B cell (primary cell): ENCODE results near the gene SLC25A4. TPM values are rescaled to one million over a fixed set of nuclear protein-coding genes. Genes with fewer than 3 reads are reported as not detected.

Experiments
- ATAC-seq: fragments of 200-7000 bp; cut with Tn5 transposase; one replicate; pipeline ENCODE4 v1.10.0; 2021; ENCODE audit warnings: low read depth, mild to moderate bottlenecking, moderate number of reproducible peaks, moderate library complexity
- CTCF ChIA-PET: fragments of 350-600 bp; sonication (Branson Sonifier 250); formaldehyde crosslinking; loops from one replicate; lab custom pipeline; 2021; ENCODE audit warnings: antibody characterized with exemption, inconsistent platforms; lab: Charles Lee
- POLR2A ChIA-PET: fragments of 350-600 bp; sonication (Branson Sonifier 250); formaldehyde crosslinking; loops from one replicate; lab custom pipeline; 2021; ENCODE audit warnings: antibody characterized with exemption; lab: Charles Lee
- DNase-seq: peaks from one replicate; pipeline ENCODE4 v3.0.0; 2013
- H2AFZ ChIP-seq: 2 replicates; pipeline ENCODE4 v1.6.1; 2012; ENCODE audit warnings: mild to moderate bottlenecking, low read depth, low read length; ENCODE audit not compliant: insufficient read depth, poor library complexity, severe bottlenecking
- H3K27ac ChIP-seq, 2 donors: 1 replicate in 1 of 2; 2 replicates in 1 of 2; pipeline ENCODE4 v1.5.1; 2012 to 2013; ENCODE audit warnings: low read length in 2 of 2, mild to moderate bottlenecking in 2 of 2, moderate library complexity in 1 of 2
- H3K27me3 ChIP-seq, 4 experiments: fragments of 200-600 bp in 1 of 4; sonication (generic) in 1 of 4; replicated peaks in 1 of 4; 1 replicate in 2 of 4; 2 replicates in 2 of 4; pipeline versions ENCODE4 v1.6.1 to v1.7.0; 2013 to 2016; ENCODE audit warnings: low read length in 3 of 4, mild to moderate bottlenecking in 2 of 4, mixed read lengths in 1 of 4, moderate library complexity in 1 of 4; ENCODE audit not compliant: insufficient read depth in 4 of 4, control insufficient read depth in 3 of 4; ENCODE audit errors: control extremely low read depth in 1 of 4
- H3K36me3 ChIP-seq, 2 experiments: replicated peaks in 1 of 2; 1 replicate in 1 of 2; 2 replicates in 1 of 2; pipeline versions ENCODE4 v1.6.1 to v1.7.1; 2013; ENCODE audit warnings: low read length in 1 of 2; ENCODE audit not compliant: insufficient read depth in 2 of 2, control insufficient read depth in 1 of 2; ENCODE audit errors: control extremely low read depth in 1 of 2, extremely low read depth in 1 of 2
- H3K4me1 ChIP-seq, 2 donors: fragments of 200-600 bp in 1 of 2; sonication (generic) in 1 of 2; 1 replicate in 1 of 2; 2 replicates in 1 of 2; pipeline versions ENCODE4 v1.5.1 to v1.6.1; 2013 to 2017; ENCODE audit warnings: low read length in 2 of 2; ENCODE audit not compliant: control insufficient read depth in 2 of 2, insufficient read depth in 2 of 2
- H3K4me2 ChIP-seq: replicated peaks from 2 replicates; pipeline ENCODE3; 2012; ENCODE audit warnings: mild to moderate bottlenecking, low read depth, low read length; ENCODE audit not compliant: poor library complexity, severe bottlenecking
- H3K4me3 ChIP-seq, 5 experiments: fragments of 200-600 bp in 1 of 5; sonication (generic) in 1 of 5; 1 replicate in 3 of 5; 2 replicates in 2 of 5; pipeline versions ENCODE4 v1.5.1 to v1.7.0; 2011 to 2016; ENCODE audit warnings: low read length in 4 of 5, mild to moderate bottlenecking in 4 of 5, low read depth in 2 of 5, control low read depth in 1 of 5, moderate library complexity in 1 of 5; ENCODE audit not compliant: insufficient read depth in 1 of 5; ENCODE audit errors: control extremely low read depth in 1 of 5, extremely low read depth in 1 of 5
- H3K79me2 ChIP-seq: fragments of 200-600 bp; sonication (generic); one replicate; pipeline ENCODE4 v1.6.0; 2016; ENCODE audit warnings: low read length; ENCODE audit not compliant: control insufficient read depth, insufficient read depth
- H3K9ac ChIP-seq: fragments of 200-600 bp; sonication (generic); 2 replicates; pipeline ENCODE4 v1.6.1; 2017; ENCODE audit warnings: mild to moderate bottlenecking, low read length, moderate library complexity
- H3K9me3 ChIP-seq, 3 donors: one replicate each; pipeline versions ENCODE4 v1.6.1 to v1.7.1; 2013; ENCODE audit warnings: low read length in 2 of 3; ENCODE audit not compliant: control insufficient read depth in 2 of 3, insufficient read depth in 1 of 3; ENCODE audit errors: control extremely low read depth in 1 of 3
- H4K20me1 ChIP-seq: 2 replicates; pipeline ENCODE4 v1.6.0; 2012; ENCODE audit warnings: mild to moderate bottlenecking, low read length; ENCODE audit not compliant: insufficient read depth, control insufficient read depth, poor library complexity, severe bottlenecking
- H3K27ac Mint-ChIP-seq: one replicate; pipeline ENCODE4 v1.8.0; 2021; ENCODE audit warnings: mixed read lengths
- H3K27me3 Mint-ChIP-seq: one replicate; pipeline ENCODE4 v1.8.0; 2021; ENCODE audit warnings: mixed read lengths
- H3K4me1 Mint-ChIP-seq: one replicate; pipeline ENCODE4 v1.8.0; 2021; ENCODE audit warnings: mixed read lengths
- H3K4me3 Mint-ChIP-seq: one replicate; pipeline ENCODE4 v1.8.0; 2021; ENCODE audit warnings: mixed read lengths
- H3K9me3 Mint-ChIP-seq: one replicate; pipeline ENCODE4 v1.8.0; 2022; ENCODE audit warnings: mixed read lengths; ENCODE audit not compliant: insufficient read depth
- EZH2 ChIP-seq: IDR thresholded peaks from 2 replicates; pipeline ENCODE4 v1.6.1; 2012; ENCODE audit warnings: borderline replicate concordance, low read depth, mild to moderate bottlenecking, moderate library complexity, low read length; ENCODE audit not compliant: insufficient read depth, poor library complexity, severe bottlenecking
- WGBS: methylation state at CpG from one replicate; pipeline ENCODE4 v1.1.5; 2013; ENCODE audit warnings: missing lambda C conversion rate; ENCODE audit not compliant: insufficient coverage; 5-methylcytosine and 5-hydroxymethylcytosine counted together
- intact Hi-C: fragments of 100-400 bp; cut with micrococcal nuclease; formaldehyde crosslinking; loops from one replicate; pipeline ENCODE4 v1.10.0; 2022
- polyA minus RNA-seq: library from RNA; depleted of rRNA, polyadenylated mRNA; stranded (reverse); fragments of >200 nt; gene quantifications from 2 replicates; pipeline ENCODE4 v1.2.3, GENCODE V29; 2012
- polyA plus RNA-seq: library from polyadenylated mRNA; depleted of rRNA; stranded (reverse); fragments of >200 nt; gene quantifications from 2 replicates; pipeline ENCODE4 v1.2.3, GENCODE V29; 2012
- total RNA-seq, 2 donors: library from RNA; stranded (reverse); fragments of 120-200 nt in 1 of 2; gene quantifications; 1 replicate in 1 of 2; 2 replicates in 1 of 2; pipeline versions ENCODE4 v1.2.3 to v1.2.4, GENCODE V29; 2013 to 2022
- TF ChIP-seq, protein P1 (sequence below): fragments of 200-600 bp; IDR thresholded peaks from one replicate; pipeline ENCODE4 v1.8.0; 2022; ENCODE audit warnings: antibody characterized with exemption, mild to moderate bottlenecking

The SLC25A4 gene
- total RNA-seq (7.3 and 8.2 TPM in 2 replicates), polyA plus RNA-seq (11.7 and 13.0 TPM in 2 replicates), polyA minus RNA-seq (5.0 and 8.8 TPM in 2 replicates)
- total RNA-seq (2013): 11.2 TPM

DNA sequence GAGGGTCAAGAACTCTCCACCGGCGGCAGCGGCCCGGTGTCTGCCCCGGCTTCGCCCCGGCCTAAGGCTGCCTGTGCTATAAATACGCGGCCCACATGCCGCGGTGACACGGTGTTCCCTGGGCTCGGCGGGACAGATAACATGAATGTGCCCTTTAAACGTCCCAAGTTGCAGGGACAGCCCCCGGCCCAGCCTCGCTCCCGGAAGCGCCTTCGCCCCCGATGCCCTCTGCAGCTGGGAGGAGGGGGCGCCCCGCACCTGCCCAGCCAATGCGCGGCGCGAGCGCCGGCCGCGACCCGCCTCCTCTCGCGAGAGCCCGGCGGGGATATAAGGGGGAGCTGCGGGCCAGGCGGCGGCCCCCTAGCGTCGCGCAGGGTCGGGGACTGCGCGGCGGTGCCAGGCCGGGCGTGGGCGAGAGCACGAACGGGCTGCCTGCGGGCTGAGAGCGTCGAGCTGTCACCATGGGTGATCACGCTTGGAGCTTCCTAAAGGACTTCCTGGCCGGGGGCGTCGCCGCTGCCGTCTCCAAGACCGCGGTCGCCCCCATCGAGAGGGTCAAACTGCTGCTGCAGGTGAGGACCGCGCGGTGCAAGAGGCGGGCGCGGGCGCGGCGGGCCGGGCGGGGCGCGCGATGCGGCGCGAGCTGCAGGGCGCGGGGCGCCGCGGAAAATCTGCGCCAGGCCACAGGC is at the start of gene SLC25A4:
SLC25A4 (plus strand) TSS at position 355 of the 689 bp plus-strand sequence; CDS start at position 462, 107 bp downstream.
- Histone ChIP-seq H3K27ac (peak within 1 kb of the TSS; percentile 66 to 76), H3K9ac (peak within 1 kb of the TSS; percentile 74), H3K4me3 (peak within 1 kb of the TSS; percentile 55 to 83 (median 81)), H3K4me1 (peaks cover 13% of the 10 kb centered on the region in 2 donors), H4K20me1 (no peaks in the 10 kb centered on the region), H2AFZ (peak within 1 kb of the TSS; percentile 96), H3K36me3 (peaks cover 0 to 8% of the 10 kb centered on the region in 2 experiments), H3K4me2 (peak within 1 kb of the TSS; percentile 95), H3K9me3 (no peaks in the 10 kb centered on the region), H3K27me3 (peaks cover 0 to 4% (median 0%) of the 10 kb centered on the region in 4 experiments), H3K79me2 (no peaks in the 10 kb centered on the region)
- Mint-ChIP-seq H3K27me3 (peaks cover 8% of the 10 kb centered on the region), H3K4me1 (peaks cover 15% of the 10 kb centered on the region), H3K27ac (peak within 1 kb of the TSS; percentile 90), H3K9me3 (no peaks in the 10 kb centered on the region), H3K4me3 (peak within 1 kb of the TSS; percentile 97)
- WGBS: under 1% methylated on average over 87 of the region's 87 CpGs
- ATAC-seq: peak; percentile 98
- CTCF ChIA-PET: interaction anchor here (0.7 to 2.3 kb wide), 15 partner anchors 8 to 454 kb away, joined by 3 to 16 read pairs (median 4); partner anchors contain the start of genes CENPU and UFSP2
- DNase-seq: peak; percentile 94
- no peak for TF ChIP-seq EZH2
- TF ChIP-seq, protein P1, sequence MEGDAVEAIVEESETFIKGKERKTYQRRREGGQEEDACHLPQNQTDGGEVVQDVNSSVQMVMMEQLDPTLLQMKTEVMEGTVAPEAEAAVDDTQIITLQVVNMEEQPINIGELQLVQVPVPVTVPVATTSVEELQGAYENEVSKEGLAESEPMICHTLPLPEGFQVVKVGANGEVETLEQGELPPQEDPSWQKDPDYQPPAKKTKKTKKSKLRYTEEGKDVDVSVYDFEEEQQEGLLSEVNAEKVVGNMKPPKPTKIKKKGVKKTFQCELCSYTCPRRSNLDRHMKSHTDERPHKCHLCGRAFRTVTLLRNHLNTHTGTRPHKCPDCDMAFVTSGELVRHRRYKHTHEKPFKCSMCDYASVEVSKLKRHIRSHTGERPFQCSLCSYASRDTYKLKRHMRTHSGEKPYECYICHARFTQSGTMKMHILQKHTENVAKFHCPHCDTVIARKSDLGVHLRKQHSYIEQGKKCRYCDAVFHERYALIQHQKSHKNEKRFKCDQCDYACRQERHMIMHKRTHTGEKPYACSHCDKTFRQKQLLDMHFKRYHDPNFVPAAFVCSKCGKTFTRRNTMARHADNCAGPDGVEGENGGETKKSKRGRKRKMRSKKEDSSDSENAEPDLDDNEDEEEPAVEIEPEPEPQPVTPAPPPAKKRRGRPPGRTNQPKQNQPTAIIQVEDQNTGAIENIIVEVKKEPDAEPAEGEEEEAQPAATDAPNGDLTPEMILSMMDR: peak; percentile 76
- POLR2A ChIA-PET: interaction anchor here (0.6 to 1.2 kb wide), 4 partner anchors 9 to 409 kb away, joined by 3 to 4 read pairs (median 4); partner anchors contain the start of gene SNX25
- intact Hi-C loops: loop anchor here (1.0 to 10.0 kb wide), 12 partner anchors 39 to 1641 kb away; partner anchors contain the start of genes ACSL1, ANKRD37, CASP3 and CCDC110

DNA sequence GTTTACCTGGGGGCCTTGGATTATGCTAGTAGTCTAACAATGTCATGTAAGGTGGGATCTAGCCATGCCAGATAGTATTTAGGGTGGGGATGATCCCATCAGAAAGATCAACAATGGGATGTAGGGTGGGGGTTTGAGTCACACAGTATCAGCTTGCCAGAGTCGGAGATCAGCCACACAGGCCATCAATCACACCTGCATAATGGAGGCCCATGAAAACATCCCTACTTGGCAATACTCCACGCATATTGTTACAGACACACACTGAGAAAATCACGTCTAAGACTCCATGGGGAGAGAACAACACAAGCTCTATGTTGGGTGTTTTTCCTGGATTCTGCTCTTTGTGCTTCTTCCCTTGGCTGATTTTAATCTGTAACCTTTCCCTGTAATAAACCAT is 49.5 kb upstream of the SLC25A4 start:
- intact Hi-C loops: loop anchor here (2.0 kb wide), 1 partner anchor 53 kb away; no protein-coding TSS in a partner anchor

More for the DNA sequence above, 49.5 kb upstream of the SLC25A4 start:
- Histone ChIP-seq H3K9ac (no peak overlapping the region), H3K4me1 (no peaks in the 10 kb centered on the region), H4K20me1 (no peaks in the 10 kb centered on the region), H3K4me2 (no peak overlapping the region), H2AFZ (no peak overlapping the region), H3K4me3 (no peak overlapping the region), H3K9me3 (no peaks in the 10 kb centered on the region), H3K27me3 (peaks cover 0 to 7% (median 5%) of the 10 kb centered on the region in 4 experiments), H3K36me3 (no peaks in the 10 kb centered on the region), H3K27ac (no peak overlapping the region), H3K79me2 (no peaks in the 10 kb centered on the region)
- WGBS: no CpG with 5 or more reads among the region's 3 CpGs
- DNase-seq (no peak), ATAC-seq (no peak)
- no peak overlapping the region for H3K27ac Mint-ChIP-seq
- no peaks in the 10 kb centered on the region for H3K4me1 Mint-ChIP-seq
- TF ChIP-seq, protein P1: no peak
- TF ChIP-seq EZH2: no peak
- CTCF ChIA-PET: no interaction called here
- POLR2A ChIA-PET: no interaction called here
- no peaks in the 10 kb centered on the region for H3K9me3 Mint-ChIP-seq
- no peak overlapping the region for H3K4me3 Mint-ChIP-seq
- peaks cover 23% of the 10 kb centered on the region for H3K27me3 Mint-ChIP-seq
